Keratinocyte (primary cell): ENCODE data around the gene CC2D2B. TPM values are rescaled to one million over a fixed set of nuclear protein-coding genes. Genes with fewer than 3 reads are reported as not detected.

Experiments
- DNase-seq: peaks from one replicate; pipeline ENCODE4 v3.0.0-alpha.2; 2011; ENCODE audit warnings: low read depth, missing footprints, low spot score
- FAIRE-seq: peaks from 2 replicates; lab custom pipeline; 2011; peaks lifted over from hg19 to GRCh38; lab: Jason Lieb, UNC
- H2AFZ ChIP-seq: 2 replicates; pipeline ENCODE4 v1.6.0; 2012; ENCODE audit warnings: low read length, control low read depth, inconsistent platforms; ENCODE audit not compliant: control insufficient read depth
- H3K27ac ChIP-seq: 2 replicates; pipeline ENCODE4 v1.5.1; 2011; ENCODE audit warnings: low read length; ENCODE audit not compliant: control insufficient read depth, insufficient read depth
- H3K27me3 ChIP-seq: 3 replicates; pipeline ENCODE4 v1.6.0; 2011; ENCODE audit warnings: low read length; ENCODE audit not compliant: control insufficient read depth, insufficient read depth; ENCODE audit errors: extremely low read depth
- H3K36me3 ChIP-seq, 2 experiments: 2 replicates in 1 of 2; 3 replicates in 1 of 2; pipeline ENCODE4 v1.5.1; 2011; ENCODE audit warnings: low read length in 2 of 2, mild to moderate bottlenecking in 1 of 2; ENCODE audit not compliant: control insufficient read depth in 2 of 2, insufficient read depth in 2 of 2; ENCODE audit errors: extremely low read depth in 1 of 2
- H3K4me1 ChIP-seq: 3 replicates; pipeline ENCODE4 v1.5.1; 2011; ENCODE audit warnings: low read length; ENCODE audit not compliant: control insufficient read depth, insufficient read depth; ENCODE audit errors: extremely low read depth
- H3K4me2 ChIP-seq: 3 replicates; pipeline ENCODE4 v1.6.0; 2011; ENCODE audit warnings: low read depth, low read length; ENCODE audit not compliant: control insufficient read depth, insufficient read depth; ENCODE audit errors: extremely low read depth
- H3K4me3 ChIP-seq, 3 experiments: fragments of 200-600 bp in 1 of 3; sonication (generic) in 1 of 3; 2 replicates in 2 of 3; 3 replicates in 1 of 3; pipeline ENCODE4 v1.5.1; 2011 to 2016; ENCODE audit warnings: low read length in 3 of 3, mild to moderate bottlenecking in 3 of 3, control low read depth in 2 of 3, inconsistent platforms in 1 of 3, low read depth in 1 of 3, mixed read lengths in 1 of 3, mixed run types in 1 of 3, moderate library complexity in 1 of 3; ENCODE audit not compliant: control insufficient read depth in 2 of 3, insufficient read depth in 2 of 3; ENCODE audit errors: extremely low read depth in 1 of 3
- H3K79me2 ChIP-seq: 2 replicates; pipeline ENCODE4 v1.6.0; 2012; ENCODE audit warnings: low read length; ENCODE audit not compliant: control insufficient read depth, insufficient read depth
- H3K9ac ChIP-seq: 3 replicates; pipeline ENCODE4 v1.6.0; 2011; ENCODE audit warnings: low read length; ENCODE audit not compliant: control insufficient read depth, insufficient read depth; ENCODE audit errors: extremely low read depth
- H3K9me1 ChIP-seq: 3 replicates; pipeline ENCODE4 v1.6.0; 2011; ENCODE audit warnings: low read length; ENCODE audit not compliant: control insufficient read depth, insufficient read depth; ENCODE audit errors: extremely low read depth
- H3K9me3 ChIP-seq: 2 replicates; pipeline ENCODE4 v1.5.1; 2012; ENCODE audit warnings: low read depth, low read length; ENCODE audit not compliant: control insufficient read depth
- H4K20me1 ChIP-seq: 3 replicates; pipeline ENCODE4 v1.6.0; 2011; ENCODE audit warnings: low read length; ENCODE audit not compliant: control insufficient read depth, insufficient read depth; ENCODE audit errors: extremely low read depth
- EZH2 ChIP-seq: IDR thresholded peaks from one replicate; pipeline ENCODE4 v1.6.1; 2012; ENCODE audit warnings: inconsistent platforms, mild to moderate bottlenecking, low read length, moderate library complexity
- dilution Hi-C: fragments of 300-500 bp; cut with MboI; formaldehyde crosslinking; loops from one replicate; pipeline ENCODE4 v1.7.0; 2020; ENCODE audit warnings: low sequenced_read_pairs; ENCODE audit not compliant: extremely low pct_ligation_motif_present
- polyA plus RNA-seq, 5 experiments: library from polyadenylated mRNA; depleted of rRNA in 3 of 5; stranded (reverse) in 3 of 5; stranded (forward) in 1 of 5; unstranded in 1 of 5; fragments of >200 nt; gene quantifications; 1 replicate in 1 of 5; 2 replicates in 3 of 5; 3 replicates in 1 of 5; pipeline versions ENCODE4 v1.2.1 to v1.2.3, GENCODE V29; 2011 to 2012; ENCODE audit warnings: missing spikeins in 2 of 5, low read depth in 1 of 5, low replicate concordance in 1 of 5
- TF ChIP-seq, protein P1 (sequence below), 3 experiments: IDR thresholded peaks in 1 of 3; conservative IDR thresholded peaks in 1 of 3; optimal IDR thresholded peaks in 1 of 3; 2 replicates in 2 of 3; 3 replicates in 1 of 3; pipeline versions ENCODE3 to v1.5.1; 2011; ENCODE audit warnings: low read length in 3 of 3, mild to moderate bottlenecking in 3 of 3, moderate library complexity in 2 of 3, control low read depth in 1 of 3, inconsistent platforms in 1 of 3; ENCODE audit not compliant: insufficient read depth in 2 of 3; ENCODE audit errors: extremely low read depth in 1 of 3

Gene CC2D2B
- polyA plus RNA-seq, 1 donor (not counting 4 experiments of a cell fraction or from before 2014, with no cell fraction given) = 0.10 TPM

DNA sequence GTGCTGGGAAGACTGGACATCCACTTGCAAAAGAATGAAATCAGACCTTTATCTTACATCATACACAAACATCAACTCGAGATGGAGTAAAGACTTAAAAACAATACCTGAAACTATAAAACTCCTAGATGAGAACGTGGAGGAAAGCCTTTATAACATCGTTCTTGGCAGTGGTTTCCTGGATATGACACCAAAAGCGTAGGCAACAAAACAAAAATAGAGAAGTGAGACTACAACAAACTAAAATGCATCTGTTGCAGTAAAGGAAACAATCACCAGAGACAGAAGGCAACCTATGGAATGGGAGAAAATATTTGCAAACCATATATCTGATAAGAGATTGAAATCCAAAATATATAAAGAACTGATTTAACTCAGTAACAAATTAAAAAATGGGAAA, 33.3 kb downstream of the CC2D2B start:
- dilution Hi-C loops = no loop called here
- Histone ChIP-seq H3K9me1 (no peaks in the 10 kb centered on the region), H3K4me2 (no peak overlapping the region), H3K4me3 (no peak overlapping the region), H3K36me3 (no peaks in the 10 kb centered on the region), H3K79me2 (no peaks in the 10 kb centered on the region), H3K27ac (no peak overlapping the region), H3K27me3 (no peaks in the 10 kb centered on the region), H3K9me3 (no peaks in the 10 kb centered on the region), H3K9ac (no peak overlapping the region), H3K4me1 (no peaks in the 10 kb centered on the region), H2AFZ (no peak overlapping the region), H4K20me1 (no peaks in the 10 kb centered on the region)
- FAIRE-seq (no peak), DNase-seq (no peak)
- TF ChIP-seq EZH2 = no peak
- TF ChIP-seq, protein P1, sequence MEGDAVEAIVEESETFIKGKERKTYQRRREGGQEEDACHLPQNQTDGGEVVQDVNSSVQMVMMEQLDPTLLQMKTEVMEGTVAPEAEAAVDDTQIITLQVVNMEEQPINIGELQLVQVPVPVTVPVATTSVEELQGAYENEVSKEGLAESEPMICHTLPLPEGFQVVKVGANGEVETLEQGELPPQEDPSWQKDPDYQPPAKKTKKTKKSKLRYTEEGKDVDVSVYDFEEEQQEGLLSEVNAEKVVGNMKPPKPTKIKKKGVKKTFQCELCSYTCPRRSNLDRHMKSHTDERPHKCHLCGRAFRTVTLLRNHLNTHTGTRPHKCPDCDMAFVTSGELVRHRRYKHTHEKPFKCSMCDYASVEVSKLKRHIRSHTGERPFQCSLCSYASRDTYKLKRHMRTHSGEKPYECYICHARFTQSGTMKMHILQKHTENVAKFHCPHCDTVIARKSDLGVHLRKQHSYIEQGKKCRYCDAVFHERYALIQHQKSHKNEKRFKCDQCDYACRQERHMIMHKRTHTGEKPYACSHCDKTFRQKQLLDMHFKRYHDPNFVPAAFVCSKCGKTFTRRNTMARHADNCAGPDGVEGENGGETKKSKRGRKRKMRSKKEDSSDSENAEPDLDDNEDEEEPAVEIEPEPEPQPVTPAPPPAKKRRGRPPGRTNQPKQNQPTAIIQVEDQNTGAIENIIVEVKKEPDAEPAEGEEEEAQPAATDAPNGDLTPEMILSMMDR (optimal IDR thresholded peaks at IDR 0.05 in 1 of 3, IDR thresholded peaks at IDR 0.05 in 1 of 3, conservative IDR thresholded peaks at IDR 0.05 in 1 of 3; ENCODE audit: extremely low read depth in 1 of 3, insufficient read depth in 2 of 3, low read length in 3 of 3) = no peak

DNA sequence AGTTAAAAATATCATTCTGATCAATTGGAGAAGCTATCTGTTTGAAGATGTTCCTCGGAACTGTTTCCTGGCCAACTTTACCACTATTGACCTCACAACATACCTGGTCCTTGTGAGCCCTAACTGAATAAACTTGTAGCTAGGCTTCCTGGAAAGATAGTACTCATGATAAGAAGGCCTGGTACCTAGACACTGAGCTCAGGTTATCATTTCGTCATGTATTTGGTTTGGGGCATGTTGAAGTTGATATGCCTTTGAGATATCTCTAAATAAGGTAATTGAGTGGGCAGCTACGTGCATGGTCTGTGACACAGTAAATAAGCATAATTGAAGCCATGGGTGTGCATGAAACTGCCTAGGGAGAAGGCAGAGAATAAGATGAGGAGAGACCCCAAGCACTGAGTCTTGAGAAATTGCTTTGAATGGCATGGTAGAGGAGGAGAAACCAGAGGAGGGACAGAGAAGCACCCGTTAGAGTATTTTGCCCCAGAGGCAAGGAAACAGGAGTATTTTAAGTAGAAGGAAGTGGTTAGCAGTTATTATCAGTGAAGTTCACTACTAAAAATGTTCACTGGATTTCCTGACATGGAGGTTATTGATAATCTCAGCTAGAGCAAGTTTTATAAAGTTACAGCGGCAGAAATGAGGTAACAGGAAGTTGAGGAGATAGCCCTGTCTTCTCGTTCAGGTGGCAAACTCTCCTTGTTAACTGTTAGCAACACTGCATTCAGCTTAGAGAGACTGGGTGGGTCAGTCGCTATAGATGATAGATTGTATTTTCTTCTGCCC, 55.6 kb downstream of the CC2D2B start:
- DNase-seq (no peak), FAIRE-seq (no peak)
- H3K4me3 ChIP-seq = no peak overlapping the region
- H3K9ac ChIP-seq = no peak overlapping the region
- H3K9me1 ChIP-seq = no peaks in the 10 kb centered on the region
- no peak overlapping the region for H3K27ac ChIP-seq
- no peak overlapping the region for H2AFZ ChIP-seq
- TF ChIP-seq, protein P1 (optimal IDR thresholded peaks at IDR 0.05 in 1 of 3, IDR thresholded peaks at IDR 0.05 in 1 of 3, conservative IDR thresholded peaks at IDR 0.05 in 1 of 3; ENCODE audit: extremely low read depth in 1 of 3, insufficient read depth in 2 of 3, low read length in 3 of 3) = no peak
- TF ChIP-seq EZH2 = no peak
- H3K27me3 ChIP-seq = no peaks in the 10 kb centered on the region
- H3K9me3 ChIP-seq = no peaks in the 10 kb centered on the region
- no peaks in the 10 kb centered on the region for H3K4me1 ChIP-seq
- no peaks in the 10 kb centered on the region for H3K79me2 ChIP-seq
- H3K4me2 ChIP-seq = no peak overlapping the region
- no peaks in the 10 kb centered on the region for H4K20me1 ChIP-seq
- H3K36me3 ChIP-seq = no peaks in the 10 kb centered on the region
- dilution Hi-C loops = no loop called here
